HG03520 (cell line): Measurements from ENCODE around the gene GRK5.
"Not testable (repeated sequence)": the region's sequence is repeated elsewhere in the genome, so short reads cannot be mapped to it uniquely, and the experiment has no call there.

Experiments
- ATAC-seq: cut with Tn5 transposase; IDR thresholded peaks from one replicate; pipeline ENCODE4 v1.9.1; 2021; ENCODE audit warnings: mild to moderate bottlenecking, moderate library complexity; ENCODE audit not compliant: unreplicated experiment

Gene GRK5

GRCh38 chr10:119450606-119451299 is 243.4 kb downstream of the GRK5 start:
- ATAC-seq = no peak

GRCh38 chr10:119451300-119451896 is 244.0 kb downstream of the GRK5 start:
- ATAC-seq = no peak

- ATAC-seq = no peak
Measured at GRCh38 chr10:119452396-119452795, 245.0 kb downstream of the GRK5 start.

- no peak for ATAC-seq
Measured at GRCh38 chr10:119453313-119453712, 245.9 kb downstream of the GRK5 start.

- no peak for ATAC-seq
Measured at GRCh38 chr10:119454316-119454715, 246.9 kb downstream of the GRK5 start.

- ATAC-seq = no peak
Measured at GRCh38 chr10:119454990-119455389, 247.6 kb downstream of the GRK5 start.

GRCh38 chr10:119455609-119456434 is 248.5 kb downstream of the GRK5 start:
- no peak for ATAC-seq

GRCh38 chr10:119456435-119456810 is 249.1 kb downstream of the GRK5 start:
- no peak for ATAC-seq

GRCh38 chr10:119457966-119458766 is 250.8 kb downstream of the GRK5 start:
- no peak for ATAC-seq

GRCh38 chr10:119459681-119460340 is 252.4 kb downstream of the GRK5 start:
- ATAC-seq = no peak

- no peak for ATAC-seq
Measured at GRCh38 chr10:119460369-119461195, 253.2 kb downstream of the GRK5 start.

GRCh38 chr10:119461380-119461779 is 254.0 kb downstream of the GRK5 start:
- peak; percentile 50 for ATAC-seq

- peak; percentile 72 for ATAC-seq
Measured at GRCh38 chr10:119461923-119462322, 254.6 kb downstream of the GRK5 start.

- no peak for ATAC-seq
Measured at GRCh38 chr10:119462773-119463172, 255.4 kb downstream of the GRK5 start.

GRCh38 chr10:119463195-119463594 is 255.8 kb downstream of the GRK5 start:
- not testable (repeated sequence) for ATAC-seq

- ATAC-seq = no peak
Measured at GRCh38 chr10:119465085-119465484, 257.7 kb downstream of the GRK5 start.

GRCh38 chr10:119466076-119466475 is 258.7 kb downstream of the GRK5 start:
- no peak for ATAC-seq

GRCh38 chr10:119466655-119467054 is 259.3 kb downstream of the GRK5 start:
- no peak for ATAC-seq

GRCh38 chr10:119468542-119469324 is 261.4 kb downstream of the GRK5 start:
- ATAC-seq = no peak
